HepG2 (cell line): ENCODE results near the gene FGF2. TPM values are rescaled to one million over a fixed set of nuclear protein-coding genes. Genes with fewer than 3 reads are reported as not detected.

Experiments
- ASH2L ChIP-seq: fragments of 300-600, 200-600 bp; sonication (generic); IDR thresholded peaks from 2 replicates; pipeline ENCODE4 v1.7.0; 2017; ENCODE audit warnings: low read depth, mild to moderate bottlenecking, moderate library complexity, mixed read lengths, low read length; ENCODE audit not compliant: insufficient read length
- ATF2 ChIP-seq: sonication (generic); formaldehyde crosslinking; IDR thresholded peaks from 2 replicates; pipeline ENCODE4 v1.4.0; 2020; ENCODE audit warnings: missing genetic modification reagents
- ATF3 ChIP-seq: sonication (generic); formaldehyde crosslinking; IDR thresholded peaks from 2 replicates; pipeline ENCODE4 v1.4.0; 2020; ENCODE audit warnings: missing genetic modification reagents
- BCL6 ChIP-seq: IDR thresholded peaks from 2 replicates; pipeline ENCODE4 v1.6.1; 2016; ENCODE audit warnings: missing genetic modification reagents, missing compliant biosample characterization
- FIP1L1 ChIP-seq: fragments of 200-400 bp; formaldehyde crosslinking; IDR thresholded peaks from 2 replicates; pipeline ENCODE4 v1.6.1; 2018; ENCODE audit warnings: low read depth, mild to moderate bottlenecking, low read length, moderate library complexity, borderline replicate concordance; ENCODE audit not compliant: insufficient read depth
- GATAD2A ChIP-seq: IDR thresholded peaks from 2 replicates; pipeline ENCODE4 v1.6.1; 2016
- KDM2A ChIP-seq: sonication (generic); formaldehyde crosslinking; IDR thresholded peaks from 2 replicates; pipeline ENCODE4 v1.4.0; 2020; ENCODE audit warnings: low read depth, missing genetic modification reagents, borderline replicate concordance
- MYC ChIP-seq: sonication (generic); formaldehyde crosslinking; IDR thresholded peaks from 2 replicates; pipeline ENCODE4 v1.9.0; 2021; ENCODE audit warnings: missing genetic modification reagents, borderline replicate concordance
- MYNN ChIP-seq: sonication (generic); formaldehyde crosslinking; IDR thresholded peaks from 2 replicates; pipeline ENCODE4 v1.4.0; 2020; ENCODE audit warnings: mild to moderate bottlenecking, low read depth, missing genetic modification reagents
- NCOA2 ChIP-seq: sonication (generic); formaldehyde crosslinking; IDR thresholded peaks from 2 replicates; pipeline ENCODE4 v1.8.0; 2022; ENCODE audit warnings: inconsistent platforms
- NFYB ChIP-seq: sonication (generic); formaldehyde crosslinking; IDR thresholded peaks from 2 replicates; pipeline ENCODE4 v1.4.0; 2020; ENCODE audit warnings: missing genetic modification reagents
- SIX4 ChIP-seq: sonication (generic); formaldehyde crosslinking; IDR thresholded peaks from 2 replicates; pipeline ENCODE4 v1.4.0; 2020; ENCODE audit warnings: missing genetic modification reagents
- SP2 ChIP-seq: sonication (generic); formaldehyde crosslinking; IDR thresholded peaks from 2 replicates; pipeline ENCODE4 v1.5.1; 2020; ENCODE audit warnings: mild to moderate bottlenecking, missing genetic modification reagents
- SRF ChIP-seq: IDR thresholded peaks from 2 replicates; pipeline ENCODE4 v1.6.1; 2011; ENCODE audit warnings: mild to moderate bottlenecking, low read depth, low read length, moderate library complexity
- SRY ChIP-seq: sonication (generic); formaldehyde crosslinking; IDR thresholded peaks from 2 replicates; pipeline ENCODE4 v1.8.0; 2022; ENCODE audit warnings: mild to moderate bottlenecking, missing genetic modification reagents
- ZBTB3 ChIP-seq: sonication (generic); formaldehyde crosslinking; IDR thresholded peaks from 2 replicates; pipeline ENCODE4 v1.4.0; 2020; ENCODE audit warnings: low read depth, mild to moderate bottlenecking, moderate library complexity, missing genetic modification reagents, borderline replicate concordance
- ZNF124 ChIP-seq: sonication (generic); formaldehyde crosslinking; IDR thresholded peaks from 2 replicates; pipeline ENCODE4 v1.4.0; 2020; ENCODE audit warnings: missing genetic modification reagents
- ZNF20 ChIP-seq: sonication (generic); formaldehyde crosslinking; IDR thresholded peaks from 2 replicates; pipeline ENCODE4 v1.4.0; 2020; ENCODE audit warnings: mild to moderate bottlenecking, moderate library complexity, missing genetic modification reagents
- ZNF335 ChIP-seq: sonication (generic); formaldehyde crosslinking; IDR thresholded peaks from 2 replicates; pipeline ENCODE4 v1.4.0; 2020; ENCODE audit warnings: missing genetic modification reagents
- ZNF441 ChIP-seq: sonication (generic); formaldehyde crosslinking; IDR thresholded peaks from 2 replicates; pipeline ENCODE4 v1.7.0; 2021; ENCODE audit warnings: missing genetic modification reagents, borderline replicate concordance
- ZNF609 ChIP-seq: sonication (generic); formaldehyde crosslinking; IDR thresholded peaks from 2 replicates; pipeline ENCODE4 v1.4.0; 2020; ENCODE audit warnings: mild to moderate bottlenecking, missing genetic modification reagents, borderline replicate concordance
- ZNF749 ChIP-seq: sonication (generic); formaldehyde crosslinking; IDR thresholded peaks from 2 replicates; pipeline ENCODE4 v1.8.0; 2022; ENCODE audit warnings: mild to moderate bottlenecking, missing genetic modification reagents, moderate library complexity, borderline replicate concordance
- polyA plus RNA-seq, 8 experiments: library from polyadenylated mRNA; depleted of rRNA in 3 of 8; stranded (reverse) in 7 of 8; unstranded in 1 of 8; fragments of >200 nt; fragmentation: Illumina TruSeq in 4 of 8; extraction: Trizol in 4 of 8; gene quantifications; 2 replicates each; pipeline versions ENCODE4 v1.2.1 to v1.2.3, GENCODE V29; 2011 to 2016; ENCODE audit warnings: low read depth in 4 of 8, missing spikeins in 1 of 8, mixed read lengths in 1 of 8; ENCODE audit not compliant: insufficient read depth in 1 of 8
- total RNA-seq, 5 experiments: library from RNA; depleted of rRNA; stranded (reverse); fragments of >200 nt; fragmentation: Illumina TruSeq; extraction: Trizol; gene quantifications; 2 replicates each; pipeline ENCODE4 v1.2.3, GENCODE V29; 2016; ENCODE audit warnings: low read depth in 1 of 5
- TF ChIP-seq, protein P1 (sequence below): IDR thresholded peaks from 2 replicates; pipeline ENCODE4 v1.6.1; 2016

The FGF2 gene
- total and polyA plus RNA-seq, 2 of the 13 experiments (the other 11 are each of a cell fraction or from before 2014, with no cell fraction given): 0.01 to 0.02 TPM

- TF ChIP-seq KDM2A (CRISPR knock-in tag) (peak; percentile 60), ASH2L (peak; percentile 79), ZNF749 (CRISPR knock-in tag) (no peak), SIX4 (0 out of 2 replicates have a peak, but pooled peaks have one; percentile 15), ZNF441 (0 out of 2 replicates have a peak, but pooled peaks have one; percentile 44), MYC (CRISPR knock-in tag) (peak; percentile 67; the same call in 1 of the 2 replicates), BCL6 (CRISPR knock-in tag) (peak; percentile 5; the same call in 1 of the 2 replicates), NCOA2 (CRISPR knock-in tag) (0 out of 2 replicates have a peak, but pooled peaks have one; percentile 10), MYNN (CRISPR knock-in tag) (0 out of 2 replicates have a peak, but pooled peaks have one; percentile 33), ATF3 (CRISPR knock-in tag) (0 out of 2 replicates have a peak, but pooled peaks have one; percentile 38), SRF (peak; percentile 76), SRY (CRISPR knock-in tag) (no peak), ZBTB3 (no peak), ZNF609 (CRISPR knock-in tag) (no peak), SP2 (CRISPR knock-in tag) (peak; percentile 70), NFYB (CRISPR knock-in tag) (no peak), ATF2 (no peak), ZNF124 (no peak), GATAD2A (CRISPR knock-in tag) (0 out of 2 replicates have a peak, but pooled peaks have one; percentile 8), ZNF335 (CRISPR knock-in tag) (no peak), ZNF20 (no peak), FIP1L1 (no peak)
- TF ChIP-seq, protein P1, sequence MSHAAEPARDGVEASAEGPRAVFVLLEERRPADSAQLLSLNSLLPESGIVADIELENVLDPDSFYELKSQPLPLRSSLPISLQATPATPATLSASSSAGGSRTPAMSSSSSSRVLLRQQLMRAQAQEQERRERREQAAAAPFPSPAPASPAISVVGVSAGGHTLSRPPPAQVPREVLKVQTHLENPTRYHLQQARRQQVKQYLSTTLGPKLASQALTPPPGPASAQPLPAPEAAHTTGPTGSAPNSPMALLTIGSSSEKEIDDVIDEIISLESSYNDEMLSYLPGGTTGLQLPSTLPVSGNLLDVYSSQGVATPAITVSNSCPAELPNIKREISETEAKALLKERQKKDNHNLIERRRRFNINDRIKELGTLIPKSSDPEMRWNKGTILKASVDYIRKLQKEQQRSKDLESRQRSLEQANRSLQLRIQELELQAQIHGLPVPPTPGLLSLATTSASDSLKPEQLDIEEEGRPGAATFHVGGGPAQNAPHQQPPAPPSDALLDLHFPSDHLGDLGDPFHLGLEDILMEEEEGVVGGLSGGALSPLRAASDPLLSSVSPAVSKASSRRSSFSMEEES (CRISPR knock-in tag): 0 out of 2 replicates have a peak, but pooled peaks have one; percentile 22
Observed at GRCh38 chr4:122922877-122923511, 96.4 kb downstream of the FGF2 start (continued).
